ENCODE measurements around the gene CDH22.

CDH22 gene

GRCh38 chr20:46296526-46297250, 11.6 kb downstream of the CDH22 start:
- DNase-seq, result no peak

- no peak for DNase-seq
Observed at GRCh38 chr20:46293084-46293483, 15.2 kb downstream of the CDH22 start.

GRCh38 chr20:46291401-46291800, 16.9 kb downstream of the CDH22 start:
- DNase-seq, result no peak

- DNase-seq, result peak; percentile 93
Observed at GRCh38 chr20:46289432-46289831, 18.9 kb downstream of the CDH22 start.

GRCh38 chr20:46286977-46287376, 21.3 kb downstream of the CDH22 start:
- no peak for DNase-seq

- no peak for DNase-seq
Observed at GRCh38 chr20:46286382-46286781, 21.9 kb downstream of the CDH22 start.

- no peak for DNase-seq
Observed at GRCh38 chr20:46285740-46286139, 22.6 kb downstream of the CDH22 start.

GRCh38 chr20:46285072-46285471, 23.2 kb downstream of the CDH22 start:
- DNase-seq, result no peak

GRCh38 chr20:46284040-46284427, 24.3 kb downstream of the CDH22 start:
- DNase-seq, result no peak

- DNase-seq, result no peak
Observed at GRCh38 chr20:46283426-46284039, 24.8 kb downstream of the CDH22 start.

GRCh38 chr20:46282669-46283068, 25.6 kb downstream of the CDH22 start:
- DNase-seq, result no peak

GRCh38 chr20:46279103-46279502, 29.2 kb downstream of the CDH22 start:
- no peak for DNase-seq

GRCh38 chr20:46277602-46278001, 30.7 kb downstream of the CDH22 start:
- no peak for DNase-seq

- no peak for DNase-seq
Observed at GRCh38 chr20:46276531-46276930, 31.8 kb downstream of the CDH22 start.

- DNase-seq, result no peak
Observed at GRCh38 chr20:46275091-46275490, 33.2 kb downstream of the CDH22 start.

GRCh38 chr20:46273717-46274116, 34.6 kb downstream of the CDH22 start:
- DNase-seq, result no peak

GRCh38 chr20:46272389-46273047, 35.8 kb downstream of the CDH22 start:
- DNase-seq, result no peak

GRCh38 chr20:46270977-46271744, 37.1 kb downstream of the CDH22 start:
- DNase-seq, result no peak

- no peak for DNase-seq
Observed at GRCh38 chr20:46269372-46269771, 38.9 kb downstream of the CDH22 start.

- no peak for DNase-seq
Observed at GRCh38 chr20:46268662-46269061, 39.6 kb downstream of the CDH22 start.

GRCh38 chr20:46268131-46268614, 40.1 kb downstream of the CDH22 start:
- no peak for DNase-seq

GRCh38 chr20:46267108-46268105, 40.9 kb downstream of the CDH22 start:
- DNase-seq, result no peak
